Keratinocyte (primary cell): ENCODE measurements around the gene TPCN1.

Experiments used
- EZH2 ChIP-seq: IDR thresholded peaks from one replicate; pipeline ENCODE4 v1.6.1; 2012; ENCODE audit warnings: inconsistent platforms, mild to moderate bottlenecking, low read length, moderate library complexity
- TF ChIP-seq, protein P1 (sequence below), 3 experiments: IDR thresholded peaks in 1 of 3; conservative IDR thresholded peaks in 1 of 3; optimal IDR thresholded peaks in 1 of 3; 2 replicates in 2 of 3; 3 replicates in 1 of 3; pipeline versions ENCODE3 to v1.5.1; 2011; ENCODE audit warnings: low read length in 3 of 3, mild to moderate bottlenecking in 3 of 3, moderate library complexity in 2 of 3, control low read depth in 1 of 3, inconsistent platforms in 1 of 3; ENCODE audit not compliant: insufficient read depth in 2 of 3; ENCODE audit errors: extremely low read depth in 1 of 3

DNA sequence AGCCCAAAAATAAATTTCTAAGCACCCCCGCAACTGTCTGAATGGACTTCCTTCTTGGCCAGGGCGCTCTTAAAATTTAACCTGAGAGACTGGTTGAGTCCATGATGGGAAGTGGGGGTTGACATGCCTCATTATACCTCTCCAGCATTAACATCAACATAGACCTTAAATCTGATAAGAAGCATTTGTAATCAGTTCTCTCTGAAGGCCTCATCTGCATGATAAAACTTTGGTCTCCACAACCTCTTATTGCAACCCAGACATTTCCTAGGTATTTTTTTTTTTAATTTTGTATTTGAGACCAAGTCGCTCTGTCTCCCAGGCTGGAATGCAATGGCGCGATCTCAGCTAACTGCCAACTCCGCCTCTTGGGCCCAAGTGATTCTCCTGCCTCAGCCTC lies 124.1 kb downstream of the TPCN1 start:
- TF ChIP-seq, protein P1, sequence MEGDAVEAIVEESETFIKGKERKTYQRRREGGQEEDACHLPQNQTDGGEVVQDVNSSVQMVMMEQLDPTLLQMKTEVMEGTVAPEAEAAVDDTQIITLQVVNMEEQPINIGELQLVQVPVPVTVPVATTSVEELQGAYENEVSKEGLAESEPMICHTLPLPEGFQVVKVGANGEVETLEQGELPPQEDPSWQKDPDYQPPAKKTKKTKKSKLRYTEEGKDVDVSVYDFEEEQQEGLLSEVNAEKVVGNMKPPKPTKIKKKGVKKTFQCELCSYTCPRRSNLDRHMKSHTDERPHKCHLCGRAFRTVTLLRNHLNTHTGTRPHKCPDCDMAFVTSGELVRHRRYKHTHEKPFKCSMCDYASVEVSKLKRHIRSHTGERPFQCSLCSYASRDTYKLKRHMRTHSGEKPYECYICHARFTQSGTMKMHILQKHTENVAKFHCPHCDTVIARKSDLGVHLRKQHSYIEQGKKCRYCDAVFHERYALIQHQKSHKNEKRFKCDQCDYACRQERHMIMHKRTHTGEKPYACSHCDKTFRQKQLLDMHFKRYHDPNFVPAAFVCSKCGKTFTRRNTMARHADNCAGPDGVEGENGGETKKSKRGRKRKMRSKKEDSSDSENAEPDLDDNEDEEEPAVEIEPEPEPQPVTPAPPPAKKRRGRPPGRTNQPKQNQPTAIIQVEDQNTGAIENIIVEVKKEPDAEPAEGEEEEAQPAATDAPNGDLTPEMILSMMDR (optimal IDR thresholded peaks at IDR 0.05 in 1 of 3, IDR thresholded peaks at IDR 0.05 in 1 of 3, conservative IDR thresholded peaks at IDR 0.05 in 1 of 3; ENCODE audit: extremely low read depth in 1 of 3, insufficient read depth in 2 of 3, low read length in 3 of 3) = no peak
- TF ChIP-seq EZH2 = no peak
